Fibroblast of lung (primary cell): ENCODE results near the gene M6PR. TPM values are rescaled to one million over a fixed set of nuclear protein-coding genes. Genes with fewer than 3 reads are reported as not detected.
"Not testable (repeated sequence)": the region's sequence is repeated elsewhere in the genome, so short reads cannot be mapped to it uniquely, and the experiment has no call there.

Experiments
- DNase-seq, 2 donors: peaks; one replicate each; pipeline versions ENCODE4 v3.0.0 to v3.0.0-alpha.2; 2010; ENCODE audit warnings: low read depth in 2 of 2
- H2AFZ ChIP-seq: 2 replicates; pipeline ENCODE4 v1.5.1; 2012; ENCODE audit warnings: low read length, control low read depth, inconsistent platforms
- H3K27ac ChIP-seq: 2 replicates; pipeline ENCODE4 v1.5.1; 2011; ENCODE audit warnings: low read length, control low read depth; ENCODE audit not compliant: insufficient read depth
- H3K27me3 ChIP-seq: 2 replicates; pipeline ENCODE4 v1.5.1; 2011; ENCODE audit warnings: mild to moderate bottlenecking, low read length; ENCODE audit not compliant: control insufficient read depth, insufficient read depth
- H3K36me3 ChIP-seq: 2 replicates; pipeline ENCODE4 v1.5.1; 2011; ENCODE audit warnings: low read length; ENCODE audit not compliant: control insufficient read depth, insufficient read depth
- H3K4me1 ChIP-seq: 2 replicates; pipeline ENCODE4 v1.5.1; 2011; ENCODE audit warnings: low read length; ENCODE audit not compliant: control insufficient read depth, insufficient read depth; ENCODE audit errors: extremely low read depth
- H3K4me2 ChIP-seq: 2 replicates; pipeline ENCODE4 v1.5.1; 2011; ENCODE audit warnings: low read length, control low read depth; ENCODE audit not compliant: insufficient read depth; ENCODE audit errors: extremely low read depth
- H3K4me3 ChIP-seq, 4 experiments: fragments of 200-600 bp in 1 of 4; sonication (generic) in 1 of 4; replicated peaks in 1 of 4; 2 replicates each; pipeline ENCODE4 v1.5.1; 2011 to 2016; ENCODE audit warnings: low read length in 4 of 4, low read depth in 3 of 4, mild to moderate bottlenecking in 3 of 4, control low read depth in 2 of 4, inconsistent platforms in 1 of 4, mixed read lengths in 1 of 4; ENCODE audit not compliant: insufficient read depth in 1 of 4; ENCODE audit errors: control extremely low read depth in 1 of 4
- H3K79me2 ChIP-seq: 2 replicates; pipeline ENCODE4 v1.5.1; 2012; ENCODE audit warnings: mild to moderate bottlenecking, low read length, inconsistent platforms; ENCODE audit not compliant: control insufficient read depth, insufficient read depth
- H3K9ac ChIP-seq: 2 replicates; pipeline ENCODE4 v1.5.1; 2011; ENCODE audit warnings: mild to moderate bottlenecking, low read length, control low read depth; ENCODE audit not compliant: insufficient read depth
- H3K9me3 ChIP-seq: 2 replicates; pipeline ENCODE4 v1.5.1; 2012; ENCODE audit warnings: low read depth, low read length; ENCODE audit not compliant: control insufficient read depth, insufficient read depth
- H4K20me1 ChIP-seq: 2 replicates; pipeline ENCODE4 v1.5.1; 2011; ENCODE audit warnings: low read length; ENCODE audit not compliant: control insufficient read depth, insufficient read depth; ENCODE audit errors: extremely low read depth
- EZH2 ChIP-seq: IDR thresholded peaks from 2 replicates; pipeline ENCODE4 v1.5.1; 2012; ENCODE audit warnings: low read length, control low read depth, mild to moderate bottlenecking; ENCODE audit errors: missing control alignments
- polyA plus RNA-seq, 2 donors: library from polyadenylated mRNA; depleted of rRNA in 1 of 2; stranded (reverse) in 1 of 2; unstranded in 1 of 2; fragments of >200 nt; gene quantifications; 2 replicates each; pipeline ENCODE4 v1.2.1, GENCODE V29; 2011 to 2012; ENCODE audit warnings: missing spikeins in 1 of 2
- total RNA-seq: library from RNA; depleted of rRNA; stranded (reverse); fragments of >200 nt; gene quantifications from 2 replicates; pipeline ENCODE4 v1.2.1, GENCODE V29; 2014
- TF ChIP-seq, protein P1 (sequence below), 2 donors: IDR thresholded peaks in 1 of 2; conservative IDR thresholded peaks in 1 of 2; 1 replicate in 1 of 2; 2 replicates in 1 of 2; pipeline ENCODE4 v1.5.1; 2011 to 2012; ENCODE audit warnings: low read length in 2 of 2, control low read depth in 1 of 2, inconsistent platforms in 1 of 2, low read depth in 1 of 2, mild to moderate bottlenecking in 1 of 2

M6PR gene
- total and polyA plus RNA-seq, 2 donors (not counting 1 experiment from before 2014, with no cell fraction given): 102 to 292 TPM

DNA sequence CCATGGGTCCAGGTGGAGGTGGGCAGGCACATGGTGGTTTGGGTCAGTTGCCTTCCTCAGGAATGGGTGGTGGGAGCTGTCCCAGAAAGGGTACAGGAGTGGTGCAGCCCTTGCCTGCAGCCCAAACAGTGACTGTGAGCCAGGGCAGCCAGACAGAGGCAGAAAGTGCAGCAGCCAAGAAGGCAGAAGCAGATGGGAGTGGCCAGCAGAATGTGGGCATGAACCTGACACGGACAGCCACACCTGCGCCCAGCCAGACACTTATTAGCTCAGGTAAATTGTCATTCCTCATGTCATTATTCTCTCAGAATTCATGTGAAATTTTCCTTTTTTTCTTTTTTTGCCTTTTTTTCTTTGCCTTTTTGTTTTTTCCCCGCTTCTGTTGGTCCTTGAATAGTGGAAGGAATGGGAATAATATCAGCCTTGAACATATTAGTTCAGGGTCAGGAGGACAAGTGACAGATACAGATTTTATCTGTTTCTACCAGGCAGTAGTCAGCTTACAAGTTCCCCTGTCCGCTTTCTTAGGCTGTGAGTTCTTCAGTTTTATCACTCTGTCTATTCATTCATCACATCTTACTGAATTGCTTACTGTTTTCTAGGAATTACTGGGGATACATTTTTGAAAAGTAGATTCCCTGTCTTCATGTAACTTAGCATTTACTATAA lies 18.7 kb downstream of the M6PR start:
- not testable (repeated sequence) for H2AFZ ChIP-seq, H3K27me3 ChIP-seq, H3K4me1 ChIP-seq, H3K79me2 ChIP-seq, H3K27ac ChIP-seq, H3K9ac ChIP-seq, H3K4me2 ChIP-seq, H3K4me3 ChIP-seq, H4K20me1 ChIP-seq, H3K36me3 ChIP-seq, DNase-seq, H3K9me3 ChIP-seq

DNA sequence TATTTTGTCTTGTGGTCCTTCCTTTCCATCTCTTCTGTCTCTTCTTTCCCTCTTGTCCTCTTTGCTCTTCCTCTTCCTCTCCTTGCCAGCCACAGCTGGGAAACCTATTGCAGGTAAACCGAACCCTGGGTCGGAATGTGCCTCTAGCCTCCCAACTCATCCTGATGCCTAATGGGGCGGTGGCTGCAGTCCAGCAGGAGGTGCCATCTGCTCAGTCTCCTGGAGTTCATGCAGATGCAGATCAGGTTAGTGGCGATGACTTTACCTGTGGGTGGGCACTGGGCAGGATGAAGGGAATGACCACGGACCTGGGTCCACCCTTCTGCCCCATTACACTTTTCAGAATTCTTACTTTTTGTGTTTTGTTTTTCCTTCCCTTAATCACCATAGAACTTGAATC lies 26.9 kb downstream of the M6PR start:
- Histone ChIP-seq H4K20me1 (no peaks in the 10 kb centered on the region), H3K79me2 (no peaks in the 10 kb centered on the region), H2AFZ (no peak overlapping the region), H3K27me3 (no peaks in the 10 kb centered on the region), H3K4me3 (no peak overlapping the region), H3K4me1 (no peaks in the 10 kb centered on the region), H3K9me3 (no peaks in the 10 kb centered on the region), H3K4me2 (no peak overlapping the region), H3K27ac (no peak overlapping the region), H3K36me3 (no peaks in the 10 kb centered on the region), H3K9ac (no peak overlapping the region)
- no peak for DNase-seq
- TF ChIP-seq, protein P1, sequence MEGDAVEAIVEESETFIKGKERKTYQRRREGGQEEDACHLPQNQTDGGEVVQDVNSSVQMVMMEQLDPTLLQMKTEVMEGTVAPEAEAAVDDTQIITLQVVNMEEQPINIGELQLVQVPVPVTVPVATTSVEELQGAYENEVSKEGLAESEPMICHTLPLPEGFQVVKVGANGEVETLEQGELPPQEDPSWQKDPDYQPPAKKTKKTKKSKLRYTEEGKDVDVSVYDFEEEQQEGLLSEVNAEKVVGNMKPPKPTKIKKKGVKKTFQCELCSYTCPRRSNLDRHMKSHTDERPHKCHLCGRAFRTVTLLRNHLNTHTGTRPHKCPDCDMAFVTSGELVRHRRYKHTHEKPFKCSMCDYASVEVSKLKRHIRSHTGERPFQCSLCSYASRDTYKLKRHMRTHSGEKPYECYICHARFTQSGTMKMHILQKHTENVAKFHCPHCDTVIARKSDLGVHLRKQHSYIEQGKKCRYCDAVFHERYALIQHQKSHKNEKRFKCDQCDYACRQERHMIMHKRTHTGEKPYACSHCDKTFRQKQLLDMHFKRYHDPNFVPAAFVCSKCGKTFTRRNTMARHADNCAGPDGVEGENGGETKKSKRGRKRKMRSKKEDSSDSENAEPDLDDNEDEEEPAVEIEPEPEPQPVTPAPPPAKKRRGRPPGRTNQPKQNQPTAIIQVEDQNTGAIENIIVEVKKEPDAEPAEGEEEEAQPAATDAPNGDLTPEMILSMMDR (conservative IDR thresholded peaks at IDR 0.05 in 1 of 2, IDR thresholded peaks at IDR 0.05 in 1 of 2; ENCODE audit: low read depth in 1 of 2, low read length in 2 of 2): no peak
- TF ChIP-seq EZH2: no peak

DNA sequence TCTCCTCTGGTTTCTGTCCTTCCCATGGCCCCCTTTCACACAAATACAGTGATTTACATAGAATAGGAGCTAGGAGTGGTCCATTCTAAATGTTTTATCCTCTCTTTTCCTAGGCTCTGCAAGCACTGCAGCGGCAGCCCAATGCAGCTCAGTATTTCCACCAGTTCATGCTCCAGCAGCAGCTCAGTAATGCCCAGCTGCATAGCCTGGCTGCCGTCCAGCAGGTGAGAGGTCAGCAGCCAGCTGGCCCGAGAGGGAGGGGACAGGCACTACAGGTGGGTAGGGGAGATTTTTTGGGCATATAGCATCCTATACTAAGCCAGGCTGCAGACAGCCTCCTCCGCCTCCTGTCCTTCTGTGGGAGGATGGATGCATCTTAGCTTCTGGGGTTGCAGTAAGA lies 29.8 kb downstream of the M6PR start:
- H3K36me3 ChIP-seq, H3K79me2 ChIP-seq, H3K9ac ChIP-seq, H3K27me3 ChIP-seq, DNase-seq, H3K27ac ChIP-seq, H3K4me3 ChIP-seq, H3K9me3 ChIP-seq, H3K4me2 ChIP-seq, H2AFZ ChIP-seq, H3K4me1 ChIP-seq, H4K20me1 ChIP-seq: not testable (repeated sequence)

DNA sequence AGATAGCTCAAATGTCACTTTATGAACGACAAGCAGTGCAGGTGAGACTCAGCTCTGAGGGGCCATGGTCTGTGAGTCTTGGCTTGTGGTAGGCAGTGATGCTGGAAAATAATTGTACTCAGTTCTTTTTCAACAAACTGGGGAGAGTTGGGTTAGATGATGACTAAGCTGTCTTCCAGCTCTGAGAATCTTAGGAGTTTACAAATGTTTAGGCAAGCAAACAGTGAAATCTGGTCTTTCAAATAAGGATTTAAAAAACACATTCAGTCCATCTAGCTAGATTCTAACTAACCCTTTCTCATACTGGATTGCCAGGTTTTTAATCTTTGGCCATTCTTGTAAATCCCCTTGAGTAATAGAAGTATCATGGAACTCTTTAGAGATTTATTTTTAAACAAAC lies 31.7 kb downstream of the M6PR start:
- Histone ChIP-seq H3K27ac (no peak overlapping the region), H3K9me3 (no peaks in the 10 kb centered on the region), H2AFZ (no peak overlapping the region), H4K20me1 (no peaks in the 10 kb centered on the region), H3K36me3 (no peaks in the 10 kb centered on the region), H3K9ac (no peak overlapping the region), H3K4me1 (peaks cover 2% of the 10 kb centered on the region), H3K79me2 (no peaks in the 10 kb centered on the region), H3K4me3 (no peak overlapping the region), H3K4me2 (no peak overlapping the region), H3K27me3 (no peaks in the 10 kb centered on the region)
- peak in 1 of 2 donors; percentile 5 for DNase-seq
- no peak for TF ChIP-seq EZH2
- TF ChIP-seq, protein P1 (conservative IDR thresholded peaks at IDR 0.05 in 1 of 2, IDR thresholded peaks at IDR 0.05 in 1 of 2; ENCODE audit: low read depth in 1 of 2, low read length in 2 of 2): no peak
